IMR-90 (cell line): ENCODE measurements around the gene KRT80. TPM values are rescaled to one million over a fixed set of nuclear protein-coding genes. Genes with fewer than 3 reads are reported as not detected.

ENCODE experiments used
- ATAC-seq: fragments of 200-7000 bp; cut with Tn5 transposase; 2 replicates; pipeline ENCODE4 v1.9.1; 2020; ENCODE audit warnings: low read depth, mild to moderate bottlenecking, moderate library complexity
- BruUV-seq: library from RNA; stranded (reverse); fragments of 400-500 nt; replicated peaks from 2 replicates; lab custom pipeline; 2021; lab: Mats Ljungman, UMichigan
- CTCF ChIA-PET: fragments of 300-600 bp; formaldehyde crosslinking; extraction: SDS; loops from one replicate; lab custom pipeline; 2021; ENCODE audit warnings: antibody characterized with exemption; lab: Yijun Ruan, JAX
- POLR2A ChIA-PET: fragments of 300-600 bp; sonication (Branson Sonifier 250); formaldehyde crosslinking; loops from one replicate; lab custom pipeline; 2022; ENCODE audit warnings: antibody characterized with exemption; ENCODE audit not compliant: unreplicated experiment; lab: Charles Lee
- DNase-seq: peaks from one replicate; pipeline ENCODE4 v3.0.0; 2013
- H2AFZ ChIP-seq: replicated peaks from 2 replicates; pipeline ENCODE3; 2013; ENCODE audit warnings: low read length, mild to moderate bottlenecking; ENCODE audit not compliant: poor library complexity
- H2AK5ac ChIP-seq: 2 replicates; pipeline ENCODE4 v1.6.1; 2013; ENCODE audit warnings: low read depth, low read length, inconsistent platforms
- H2AK9ac ChIP-seq: replicated peaks from 2 replicates; pipeline ENCODE3; 2013; ENCODE audit warnings: mild to moderate bottlenecking, low read depth, low read length, moderate library complexity; ENCODE audit not compliant: poor library complexity
- H2BK120ac ChIP-seq: 2 replicates; pipeline ENCODE4 v1.6.1; 2013; ENCODE audit warnings: low read depth, low read length, inconsistent platforms
- H2BK15ac ChIP-seq: 3 replicates; pipeline ENCODE4 v1.6.1; 2013; ENCODE audit warnings: low read depth, low read length, inconsistent platforms
- H2BK20ac ChIP-seq: 2 replicates; pipeline ENCODE4 v1.6.1; 2013; ENCODE audit warnings: low read depth, mild to moderate bottlenecking, inconsistent platforms, low read length, moderate library complexity
- H2BK5ac ChIP-seq: 2 replicates; pipeline ENCODE4 v1.6.1; 2013; ENCODE audit warnings: mild to moderate bottlenecking, low read depth, low read length, inconsistent platforms; ENCODE audit not compliant: poor library complexity, severe bottlenecking
- H3K14ac ChIP-seq: replicated peaks from 2 replicates; pipeline ENCODE4 v1.6.1; 2013; ENCODE audit warnings: low read depth, low read length, inconsistent platforms
- H3K18ac ChIP-seq: 2 replicates; pipeline ENCODE4 v1.6.1; 2013; ENCODE audit warnings: low read depth, low read length, control low read depth
- H3K23ac ChIP-seq: 2 replicates; pipeline ENCODE4 v1.6.1; 2013; ENCODE audit warnings: low read depth, low read length, inconsistent platforms
- H3K27ac ChIP-seq: 2 replicates; pipeline ENCODE4 v1.5.1; 2013; ENCODE audit warnings: mild to moderate bottlenecking, control low read depth, low read length; ENCODE audit not compliant: insufficient read depth
- H3K27me3 ChIP-seq: 2 replicates; pipeline ENCODE4 v1.6.1; 2013; ENCODE audit warnings: low read length; ENCODE audit not compliant: control insufficient read depth, insufficient read depth
- H3K36me3 ChIP-seq: 2 replicates; pipeline ENCODE4 v1.6.1; 2013; ENCODE audit warnings: low read length, mixed read lengths; ENCODE audit not compliant: control insufficient read depth, insufficient read depth
- H3K4ac ChIP-seq: 2 replicates; pipeline ENCODE4 v1.6.1; 2013; ENCODE audit warnings: low read depth, low read length, inconsistent platforms
- H3K4me1 ChIP-seq: 2 replicates; pipeline ENCODE4 v1.6.1; 2013; ENCODE audit warnings: low read length, mixed read lengths; ENCODE audit not compliant: control insufficient read depth, insufficient read depth
- H3K4me2 ChIP-seq: 2 replicates; pipeline ENCODE4 v1.6.1; 2013; ENCODE audit warnings: low read depth, mild to moderate bottlenecking, control low read depth, low read length, moderate library complexity
- H3K4me3 ChIP-seq: 2 replicates; pipeline ENCODE4 v1.5.1; 2013; ENCODE audit warnings: low read depth, mild to moderate bottlenecking, control low read depth, low read length, moderate library complexity; ENCODE audit not compliant: insufficient read depth
- H3K56ac ChIP-seq: 2 replicates; pipeline ENCODE4 v1.6.1; 2013; ENCODE audit warnings: low read length, inconsistent platforms; ENCODE audit not compliant: insufficient read depth; ENCODE audit errors: extremely low read depth
- H3K79me1 ChIP-seq, 2 experiments: 2 replicates each; pipeline ENCODE4 v1.6.1; 2013; ENCODE audit warnings: low read length in 2 of 2, inconsistent platforms in 1 of 2, low read depth in 1 of 2
- H3K9ac ChIP-seq: 2 replicates; pipeline ENCODE4 v1.6.1; 2013; ENCODE audit warnings: low read depth, low read length, control low read depth
- H3K9me1 ChIP-seq: 2 replicates; pipeline ENCODE4 v1.6.1; 2013; ENCODE audit warnings: low read length, inconsistent platforms; ENCODE audit not compliant: insufficient read depth
- H3K9me3 ChIP-seq: 2 replicates; pipeline ENCODE4 v1.6.1; 2013; ENCODE audit warnings: low read length; ENCODE audit not compliant: control insufficient read depth, insufficient read depth
- H4K20me1 ChIP-seq: 2 replicates; pipeline ENCODE4 v1.6.1; 2013; ENCODE audit warnings: low read length, inconsistent platforms; ENCODE audit not compliant: insufficient read depth
- H4K5ac ChIP-seq: 2 replicates; pipeline ENCODE4 v1.6.1; 2013; ENCODE audit warnings: mild to moderate bottlenecking, low read depth, low read length, control low read depth
- H4K8ac ChIP-seq, 2 experiments: 2 replicates each; pipeline ENCODE4 v1.6.1; 2013; ENCODE audit warnings: low read depth in 2 of 2, low read length in 2 of 2, control low read depth in 1 of 2, inconsistent platforms in 1 of 2
- H4K91ac ChIP-seq: 2 replicates; pipeline ENCODE4 v1.6.1; 2013; ENCODE audit warnings: low read depth, low read length, inconsistent platforms; ENCODE audit not compliant: insufficient read depth
- CEBPB ChIP-seq: IDR thresholded peaks from 2 replicates; pipeline ENCODE4 v1.6.1; 2012; ENCODE audit warnings: low read depth, low read length, improper control_type of control experiment
- FOS ChIP-seq: fragments of 150-350 bp; IDR thresholded peaks from 2 replicates; pipeline ENCODE4 v1.6.1; 2016; ENCODE audit warnings: low read depth, low read length
- NFE2L2 ChIP-seq: fragments of 150-350 bp; IDR thresholded peaks from 2 replicates; pipeline ENCODE4 v1.6.1; 2016; ENCODE audit warnings: low read depth, mild to moderate bottlenecking, low read length
- WGBS, 2 experiments: methylation state at CpG; one replicate each; pipeline versions ENCODE4 v1.1.5 to v1.1.7; 2013; ENCODE audit warnings: missing lambda C conversion rate in 2 of 2; ENCODE audit not compliant: insufficient read length in 1 of 2; ENCODE audit errors: extremely low coverage in 2 of 2; 5-methylcytosine and 5-hydroxymethylcytosine counted together
- dilution Hi-C: fragments of 300-500 bp; cut with HindIII; formaldehyde crosslinking; loops from one replicate; pipeline ENCODE4 v1.14.3; 2018; ENCODE audit warnings: low sequenced_read_pairs; ENCODE audit not compliant: unreplicated experiment
- in situ Hi-C: fragments of 300-500 bp; cut with MboI; formaldehyde crosslinking; loops from 3 replicates; pipeline ENCODE4 v1.14.3; 2019; ENCODE audit warnings: low sequenced_read_pairs, inconsistent platforms, mixed read lengths
- intact Hi-C: fragments of 100-400 bp; cut with micrococcal nuclease; formaldehyde crosslinking; loops from 2 replicates; pipeline ENCODE4 v1.10.0; 2022
- polyA plus RNA-seq, 3 experiments: library from polyadenylated mRNA; depleted of rRNA; stranded (reverse); fragments of >200 nt; gene quantifications; 2 replicates each; pipeline ENCODE4 v1.2.3, GENCODE V29; 2012; ENCODE audit warnings: low replicate concordance in 1 of 3
- total RNA-seq: library from RNA; depleted of rRNA; stranded (reverse); fragments of >200 nt; gene quantifications from 2 replicates; pipeline ENCODE4 v1.2.3, GENCODE V29; 2012

KRT80 gene
- total and polyA plus RNA-seq, 2 of the 4 experiments (the other 2 are of a cell fraction) = 0.54 to 3.4 TPM

GRCh38 chr12:52223406-52224039 is 31.7 kb upstream of the KRT80 start:
- peak overlapping the region; percentile 44; the same call in 1 of the 2 replicates for H4K5ac ChIP-seq
- ChIA-PET CTCF (interaction anchor here (0.6 to 1.6 kb wide), 4 partner anchors 10 to 642 kb away, joined by 3 to 5 read pairs (median 4); no protein-coding TSS in a partner anchor), POLR2A (no interaction called here)
- H3K4me1 ChIP-seq = peaks cover 7% of the 10 kb centered on the region; the same call in 1 of the 2 replicates
- H3K4ac ChIP-seq = peak overlapping the region; percentile 42
- peak overlapping the region; percentile 67 for H2AFZ ChIP-seq
- H2AK5ac ChIP-seq = peak overlapping the region; percentile 32; the same call in 1 of the 2 replicates
- peak overlapping the region; percentile 91 for H2BK20ac ChIP-seq
- H2BK5ac ChIP-seq = peak overlapping the region; percentile 54
- peak overlapping the region; percentile 32 for H3K56ac ChIP-seq
- peak overlapping the region; percentile 76 for H3K14ac ChIP-seq
- 60% methylated on average over 4 of the region's 5 CpGs; no CpG with 5 or more reads in 1 of the 2 experiments for WGBS, 2 experiments
- no peak overlapping the region for H3K27ac ChIP-seq
- H3K79me1 ChIP-seq = no peaks in the 10 kb centered on the region
- H3K27me3 ChIP-seq = no peaks in the 10 kb centered on the region
- ATAC-seq = no peak
- peak overlapping the region; percentile 74; the same call in 1 of the 2 replicates for H3K23ac ChIP-seq
- peak overlapping the region; percentile 13; the same call in 1 of the 2 replicates for H3K18ac ChIP-seq
- peak overlapping the region in 1 of 2 experiments; percentile 61; a peak in 1 of 4 replicates for H4K8ac ChIP-seq
- peaks cover 2% of the 10 kb centered on the region for H3K9me3 ChIP-seq
- no peak overlapping the region for H3K4me2 ChIP-seq
- intact Hi-C loops = no loop called here
- H2BK120ac ChIP-seq = peak overlapping the region; percentile 90
- no peaks in the 10 kb centered on the region for H4K20me1 ChIP-seq
- dilution Hi-C loops = no loop called here
- in situ Hi-C loops = no loop called here
- no peak overlapping the region for H3K4me3 ChIP-seq
- H2BK15ac ChIP-seq = peak overlapping the region; percentile 87; the same call in 2 of the 3 replicates
- H4K91ac ChIP-seq = peak overlapping the region; percentile 16
- H3K36me3 ChIP-seq = no peaks in the 10 kb centered on the region
- peaks cover 15% of the 10 kb centered on the region for H3K9me1 ChIP-seq
- no TSS peak for BruUV-seq
- peak; percentile 59 for DNase-seq
- H3K9ac ChIP-seq = no peak overlapping the region
- H2AK9ac ChIP-seq = peak overlapping the region; percentile 1
- no peak for TF ChIP-seq CEBPB
- no peak for TF ChIP-seq NFE2L2
- TF ChIP-seq FOS = 0 out of 2 replicates have a peak, but pooled peaks have one; percentile 40
